Left colon (tissue), 2 donors: Measurements from ENCODE around the gene GALNT12. TPM values are rescaled to one million over a fixed set of nuclear protein-coding genes. Genes with fewer than 3 reads are reported as not detected.

Source experiments
- ATAC-seq: fragments of 200-7000 bp; cut with Tn5 transposase; one replicate; pipeline ENCODE4 v1.9.1; 2020; ENCODE audit warnings: mild to moderate bottlenecking, moderate library complexity
- DNase-seq, 2 donors: peaks; one replicate each; pipeline ENCODE4 v3.0.0-alpha.2; 2020
- intact Hi-C, 2 donors: fragments of 100-400 bp; cut with DNase I in 1 of 2; cut with micrococcal nuclease in 1 of 2; formaldehyde crosslinking; loops; one replicate each; pipeline versions ENCODE4 v1.11.2 to v1.14.0; 2022; cut with DNase I, micrococcal nuclease
- total RNA-seq, 2 donors: library from RNA; stranded (reverse); fragmentation: NEBNext Ultra II Directional; extraction: Animal tissue kit (Norgen Biotek cat#: 25700); gene quantifications; one replicate each; pipeline ENCODE4 v1.2.1, GENCODE V29; 2021
- donor health status: DM: no; HTN: no; CAD: no.
- donor health status: DM: yes; HTN: yes; CAD: no.

Gene GALNT12
- total RNA-seq, 2 donors from 2014 or later: 115 to 156 TPM

DNA sequence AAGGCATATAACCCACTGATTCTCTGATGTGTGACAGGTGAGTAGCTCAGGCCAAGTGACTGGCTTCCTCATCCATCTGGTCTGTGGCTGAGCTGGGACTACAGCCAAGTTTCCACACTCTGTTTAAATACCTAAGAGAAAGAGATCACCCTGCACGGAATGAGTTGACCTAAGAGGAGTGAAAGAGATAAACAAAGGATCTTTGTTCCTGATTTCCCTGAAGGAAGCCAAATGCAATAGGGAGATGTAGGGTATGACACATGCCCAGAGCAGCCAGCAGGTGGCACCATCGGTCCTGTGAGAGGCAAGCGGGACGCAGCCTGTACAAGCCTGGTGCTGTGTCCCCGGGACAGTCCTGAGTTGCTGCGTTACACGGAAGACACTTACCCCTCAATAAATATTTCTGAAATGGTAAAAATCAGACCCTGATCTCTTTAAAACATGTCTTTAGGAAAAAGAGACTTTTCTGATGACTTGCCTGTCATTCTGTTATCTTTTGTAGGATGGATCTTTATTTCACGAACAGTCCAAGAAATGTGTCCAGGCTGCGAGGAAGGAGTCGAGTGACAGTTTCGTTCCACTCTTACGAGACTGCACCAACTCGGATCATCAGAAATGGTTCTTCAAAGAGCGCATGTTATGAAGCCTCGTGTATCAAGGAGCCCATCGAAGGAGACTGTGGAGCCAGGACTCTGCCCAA lies 41.1 kb downstream of the GALNT12 start:
- peak; percentile 98 for ATAC-seq
- intact Hi-C loops: loop anchor here in 1 of 2 donors (5.0 kb wide), 1 partner anchor 149 kb away; no protein-coding TSS in a partner anchor
- peak; percentile 91 to 94 for DNase-seq

DNA sequence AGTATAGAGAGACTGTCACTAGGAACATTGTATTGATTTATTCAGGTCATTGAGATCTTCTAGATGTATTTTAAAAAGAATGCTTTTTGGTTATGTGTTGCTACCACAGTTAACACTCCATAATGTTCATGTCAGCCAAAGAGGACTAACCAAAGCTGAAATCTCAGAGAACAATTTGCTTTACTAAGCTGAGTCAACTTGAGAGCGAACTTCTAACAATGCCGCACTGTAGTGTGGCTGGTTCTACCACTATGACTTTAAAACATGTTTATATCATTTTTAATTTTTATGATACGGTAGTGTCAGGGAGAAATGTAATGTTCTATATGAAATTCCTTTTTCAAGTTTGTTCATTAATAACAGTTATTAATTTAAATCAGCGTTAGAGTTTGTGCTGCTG lies 42.1 kb downstream of the GALNT12 start:
- DNase-seq: no peak
- intact Hi-C loops: loop anchor here in 1 of 2 donors (5.0 kb wide), 1 partner anchor 148 kb away; no protein-coding TSS in a partner anchor
- ATAC-seq: no peak

DNA sequence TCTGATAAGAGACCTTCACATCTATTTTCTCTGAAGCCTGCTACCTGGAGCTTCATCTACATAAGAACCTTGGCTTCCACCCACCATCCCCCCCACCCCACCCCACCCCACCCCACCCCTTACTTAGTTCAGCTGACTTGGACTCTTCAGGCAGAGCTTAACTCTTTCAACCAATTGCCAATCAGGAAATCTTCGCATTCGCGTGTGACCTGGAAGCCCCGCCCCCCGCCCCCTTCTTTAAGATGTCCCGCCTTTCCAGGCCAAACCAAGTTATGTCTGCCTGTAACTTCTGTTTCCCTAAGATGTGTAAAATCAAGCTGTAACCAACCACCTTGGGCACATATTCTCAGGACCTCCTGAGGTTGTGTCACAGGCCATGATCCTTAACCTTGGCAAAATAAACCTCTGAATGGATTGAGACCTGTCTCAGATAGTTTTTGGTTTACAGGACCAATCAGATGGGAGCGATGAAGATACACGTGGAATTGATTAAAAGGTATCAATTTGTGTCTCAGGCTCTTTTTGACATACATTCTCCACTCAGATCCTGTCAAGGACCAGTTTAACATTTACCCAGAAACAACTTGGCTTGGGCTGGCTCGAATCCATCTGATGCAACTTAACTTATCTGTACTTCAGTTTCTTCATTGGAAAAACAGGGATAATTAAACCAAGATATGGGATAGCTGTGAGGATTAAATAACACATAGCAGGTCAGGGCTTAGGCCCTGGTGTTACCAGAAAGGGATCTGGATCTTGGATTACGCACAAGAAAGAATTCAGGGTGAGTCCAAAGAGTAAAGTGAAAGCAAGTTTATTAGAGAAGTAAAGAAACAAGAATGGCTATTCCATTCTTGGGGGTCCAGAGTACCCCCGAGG lies 43.6 kb downstream of the GALNT12 start:
- intact Hi-C loops: no loop called here
- DNase-seq (no peak), ATAC-seq (no peak)

DNA sequence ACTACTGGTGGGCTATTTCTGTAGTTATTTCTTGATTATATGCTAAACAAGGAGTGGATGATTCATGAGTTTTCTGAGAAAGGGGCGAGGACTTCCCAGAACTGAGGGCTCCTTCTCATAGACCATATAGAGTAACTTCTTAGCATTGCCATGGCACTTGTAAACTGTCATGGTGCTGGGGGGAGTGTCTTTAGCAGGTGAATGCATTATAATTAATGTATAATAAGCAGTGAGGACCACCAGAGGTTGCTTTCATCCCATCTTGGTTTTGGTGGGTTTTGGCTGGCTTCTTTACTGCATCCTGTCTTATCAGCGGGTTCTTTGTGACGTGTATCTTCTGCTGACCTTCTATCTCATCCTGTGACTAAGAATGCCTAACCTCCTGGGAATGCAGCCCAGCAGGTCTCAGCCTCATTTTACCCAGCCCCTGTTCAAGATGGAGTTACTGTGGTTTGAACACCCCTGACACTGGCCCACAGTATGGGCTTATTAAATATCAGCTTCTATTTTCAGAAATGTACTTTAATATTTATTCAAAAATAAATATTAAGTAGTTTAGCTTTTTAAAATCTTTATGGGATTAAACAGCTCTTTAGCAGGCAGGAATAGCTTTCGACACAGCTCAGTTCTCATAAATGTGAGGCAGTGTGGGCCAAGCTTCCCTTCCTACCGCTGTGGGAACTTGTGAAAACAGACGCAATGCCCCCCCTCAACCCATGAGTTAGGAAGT lies 44.4 kb downstream of the GALNT12 start:
- no peak for ATAC-seq
- no peak for DNase-seq
- intact Hi-C loops: no loop called here

DNA sequence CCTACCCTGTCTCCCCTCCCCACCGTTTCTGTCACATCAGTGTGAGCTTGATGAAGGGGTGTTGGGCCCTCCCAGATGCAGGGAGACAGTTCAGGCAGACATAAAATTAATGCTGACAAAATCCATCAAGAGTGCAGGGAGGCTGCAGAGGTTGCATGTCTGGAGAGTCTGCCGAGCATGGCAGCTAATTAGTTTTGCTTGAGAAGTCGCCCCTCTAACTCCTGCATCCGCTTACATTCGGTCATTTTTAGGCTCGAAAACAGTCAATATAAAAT lies 44.9 kb downstream of the GALNT12 start:
- ATAC-seq (no peak), DNase-seq (no peak)
- intact Hi-C loops: no loop called here

DNA sequence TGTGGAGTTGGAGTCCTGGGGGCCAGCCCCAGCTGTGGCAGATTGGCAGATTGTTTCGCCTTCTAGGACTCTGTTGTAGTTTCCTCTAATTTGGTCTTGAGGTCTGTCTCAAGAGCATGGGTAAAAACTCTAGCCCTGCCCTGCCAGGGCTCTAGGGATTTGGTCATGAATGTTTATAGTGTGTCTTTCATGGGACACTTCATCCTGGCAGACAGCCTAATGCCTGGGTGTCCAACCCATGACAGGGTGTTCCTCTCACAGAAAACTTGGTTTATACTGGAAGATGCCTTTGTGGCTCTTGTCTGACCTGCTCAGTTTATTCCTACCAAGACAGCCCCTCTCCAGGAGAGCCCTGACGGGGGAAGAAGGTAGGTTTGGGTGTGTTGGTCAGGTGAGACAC lies 45.5 kb downstream of the GALNT12 start:
- intact Hi-C loops: no loop called here
- ATAC-seq (no peak), DNase-seq (no peak)

DNA sequence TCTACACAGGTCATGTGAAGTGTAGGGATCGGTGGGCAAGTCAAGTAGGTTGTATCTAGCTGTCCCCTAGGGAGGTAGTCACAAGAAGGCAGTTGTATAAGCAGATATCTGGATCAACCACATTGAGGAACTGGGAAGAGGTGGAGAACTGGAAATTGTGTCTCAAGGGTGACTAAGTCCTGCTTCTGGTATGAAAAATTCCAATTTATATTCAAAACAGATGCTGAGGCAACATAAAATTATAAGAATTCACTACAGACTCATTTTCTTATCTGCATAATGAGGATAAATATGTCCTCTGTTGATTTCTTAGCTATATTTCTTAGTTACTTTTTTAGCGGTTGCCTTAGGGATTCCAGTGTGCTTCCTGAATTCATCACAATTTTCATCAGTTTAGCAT lies 46.8 kb downstream of the GALNT12 start:
- DNase-seq (no peak), ATAC-seq (no peak)
- intact Hi-C loops: no loop called here

DNA sequence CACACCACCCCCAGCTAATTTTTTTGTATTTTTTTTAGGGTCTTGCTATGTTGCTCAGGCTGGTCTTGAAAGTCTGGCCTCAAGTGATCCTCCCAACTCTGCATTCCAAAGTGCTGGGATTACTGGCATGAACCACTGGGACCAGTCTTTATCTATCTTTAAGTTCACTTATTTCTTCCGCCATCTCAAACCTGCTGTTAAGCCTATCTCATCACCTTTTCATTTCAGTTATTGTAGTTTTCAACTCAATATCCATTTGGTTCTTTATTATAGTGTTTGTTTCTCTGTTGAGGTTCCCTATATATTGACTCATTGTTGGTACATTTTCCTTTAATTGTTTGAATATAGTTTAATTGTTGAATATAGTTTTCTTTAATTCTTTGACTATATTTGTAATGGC lies 48.1 kb downstream of the GALNT12 start:
- no peak for DNase-seq
- intact Hi-C loops: no loop called here
- ATAC-seq: no peak

DNA sequence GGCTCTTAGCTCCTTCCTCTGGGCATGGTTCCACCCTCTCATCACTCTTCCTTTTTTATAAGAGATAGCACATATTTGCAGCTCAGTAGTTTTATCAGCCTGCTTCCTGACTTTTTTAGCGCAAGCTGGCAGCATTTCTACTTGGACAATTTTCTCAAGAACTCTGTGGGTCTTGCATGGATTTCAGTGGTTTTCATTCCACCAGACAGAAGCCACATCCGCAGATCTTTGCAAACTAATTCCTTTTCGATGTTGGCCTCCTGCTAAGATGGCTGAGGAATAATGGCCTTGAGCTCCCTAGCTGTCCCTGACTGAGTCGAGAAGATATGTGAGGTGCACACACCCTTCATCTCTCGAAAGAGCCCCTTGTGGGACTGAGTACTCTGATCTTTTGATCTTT lies 49.5 kb downstream of the GALNT12 start:
- intact Hi-C loops: no loop called here
- ATAC-seq: no peak
- no peak for DNase-seq

DNA sequence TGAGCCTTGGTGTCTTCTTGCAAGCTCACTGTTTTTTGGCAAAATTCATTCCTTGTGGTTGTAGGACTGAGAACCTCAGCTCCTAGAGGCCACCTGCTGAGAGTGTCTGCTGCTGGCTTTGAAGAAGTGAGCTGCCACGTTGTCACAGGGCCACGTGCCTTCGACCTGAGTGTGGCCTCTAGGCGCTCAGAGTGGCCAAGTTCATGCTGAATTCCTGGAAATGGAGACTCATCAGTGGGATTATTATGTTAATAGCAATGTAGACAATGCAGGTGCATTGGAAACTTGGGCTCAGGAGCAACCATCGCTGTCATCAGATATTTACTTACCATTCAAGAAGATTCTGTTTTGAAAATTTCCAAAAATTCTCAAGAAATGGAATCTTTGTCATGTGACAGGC lies 52.5 kb downstream of the GALNT12 start:
- intact Hi-C loops: loop anchor here in 1 of 2 donors (2.0 to 5.0 kb wide), 2 partner anchors 139 to 282 kb away; no protein-coding TSS in a partner anchor
- ATAC-seq (no peak), DNase-seq (no peak)

DNA sequence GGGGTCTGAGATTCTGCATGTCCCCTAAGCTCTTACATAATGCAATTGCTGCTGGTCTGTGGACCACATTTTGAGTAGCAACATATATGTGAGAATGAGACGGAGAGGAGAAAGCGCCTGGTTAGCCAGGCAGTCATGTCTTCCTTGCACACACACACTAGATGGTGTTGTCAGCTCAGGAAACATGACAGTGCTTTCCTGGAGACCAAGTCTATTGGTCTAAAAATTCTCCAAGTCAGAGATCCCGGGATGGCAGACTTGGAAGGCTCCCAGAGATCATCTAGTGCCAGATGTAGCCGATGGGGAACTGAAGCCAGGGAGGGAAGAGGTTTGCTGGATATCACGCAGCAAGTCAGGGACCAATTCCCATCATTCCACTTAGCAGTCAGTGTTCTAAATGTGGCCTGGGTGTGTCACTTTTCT lies 53.4 kb downstream of the GALNT12 start:
- peak; percentile 43 for ATAC-seq
- intact Hi-C loops: loop anchor here in 1 of 2 donors (2.0 to 5.0 kb wide), 2 partner anchors 138 to 281 kb away; no protein-coding TSS in a partner anchor
- DNase-seq: peak; percentile 32 to 67

DNA sequence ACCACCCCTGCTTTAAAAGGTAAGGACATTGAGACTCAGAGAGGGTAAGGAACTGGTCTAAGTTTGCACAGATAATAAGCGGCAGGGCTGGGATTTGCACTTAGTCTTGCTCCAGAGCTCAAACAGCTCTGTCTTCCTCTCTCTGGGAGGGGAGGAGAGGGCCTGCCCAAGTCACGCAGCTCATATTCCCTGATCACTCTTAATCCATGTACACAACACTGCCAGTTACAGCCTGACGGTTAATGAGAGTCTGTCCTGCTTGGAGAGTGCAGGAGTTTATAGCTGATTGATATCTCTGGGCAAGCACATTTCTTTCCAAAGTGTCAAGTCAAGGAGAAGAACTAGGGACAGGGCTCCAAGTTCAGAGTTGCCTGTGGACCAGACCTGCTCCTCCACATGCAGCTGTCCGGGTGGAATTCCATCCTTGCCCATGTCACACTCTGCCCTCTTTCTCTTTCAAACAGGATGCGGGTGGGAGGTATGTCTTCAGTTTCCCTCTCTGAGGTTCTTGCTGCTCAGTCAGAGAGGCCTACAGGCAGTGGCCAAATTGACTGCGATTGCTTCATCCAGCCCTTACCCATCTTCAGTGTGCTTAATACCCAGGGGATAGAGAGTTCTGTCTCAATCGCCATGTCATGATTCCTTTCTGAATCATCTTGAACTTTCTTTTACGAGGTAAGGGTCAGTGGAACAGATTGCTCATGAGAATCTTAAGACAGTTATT lies 54.5 kb downstream of the GALNT12 start:
- intact Hi-C loops: loop anchor here in 1 of 2 donors (2.0 to 5.0 kb wide), 2 partner anchors 137 to 280 kb away; no protein-coding TSS in a partner anchor
- DNase-seq: no peak

DNA sequence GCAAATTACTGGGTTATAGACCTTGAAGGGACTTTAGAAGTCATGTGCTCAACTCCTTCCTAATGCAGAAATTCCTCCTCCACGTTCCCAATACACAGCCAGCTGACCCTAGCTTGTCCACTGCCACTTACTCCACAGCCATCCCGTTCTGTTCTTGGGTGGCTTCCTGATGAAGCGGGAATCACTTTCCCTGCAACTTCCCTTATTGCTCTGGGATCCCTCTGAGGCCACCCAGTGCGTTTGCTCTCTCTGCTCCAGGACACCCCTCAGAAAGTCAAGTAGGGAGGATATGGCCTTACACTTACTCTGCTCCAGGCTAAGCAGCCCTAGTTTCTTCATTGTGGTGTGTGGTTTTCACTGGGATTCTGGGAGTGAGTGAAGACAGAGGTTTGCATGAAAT lies 55.5 kb downstream of the GALNT12 start:
- DNase-seq (no peak), ATAC-seq (no peak)
- intact Hi-C loops: loop anchor here in 1 of 2 donors (5.0 kb wide), 1 partner anchor 279 kb away; no protein-coding TSS in a partner anchor

More for the DNA sequence above, 54.5 kb downstream of the GALNT12 start:
- no peak for ATAC-seq

DNA sequence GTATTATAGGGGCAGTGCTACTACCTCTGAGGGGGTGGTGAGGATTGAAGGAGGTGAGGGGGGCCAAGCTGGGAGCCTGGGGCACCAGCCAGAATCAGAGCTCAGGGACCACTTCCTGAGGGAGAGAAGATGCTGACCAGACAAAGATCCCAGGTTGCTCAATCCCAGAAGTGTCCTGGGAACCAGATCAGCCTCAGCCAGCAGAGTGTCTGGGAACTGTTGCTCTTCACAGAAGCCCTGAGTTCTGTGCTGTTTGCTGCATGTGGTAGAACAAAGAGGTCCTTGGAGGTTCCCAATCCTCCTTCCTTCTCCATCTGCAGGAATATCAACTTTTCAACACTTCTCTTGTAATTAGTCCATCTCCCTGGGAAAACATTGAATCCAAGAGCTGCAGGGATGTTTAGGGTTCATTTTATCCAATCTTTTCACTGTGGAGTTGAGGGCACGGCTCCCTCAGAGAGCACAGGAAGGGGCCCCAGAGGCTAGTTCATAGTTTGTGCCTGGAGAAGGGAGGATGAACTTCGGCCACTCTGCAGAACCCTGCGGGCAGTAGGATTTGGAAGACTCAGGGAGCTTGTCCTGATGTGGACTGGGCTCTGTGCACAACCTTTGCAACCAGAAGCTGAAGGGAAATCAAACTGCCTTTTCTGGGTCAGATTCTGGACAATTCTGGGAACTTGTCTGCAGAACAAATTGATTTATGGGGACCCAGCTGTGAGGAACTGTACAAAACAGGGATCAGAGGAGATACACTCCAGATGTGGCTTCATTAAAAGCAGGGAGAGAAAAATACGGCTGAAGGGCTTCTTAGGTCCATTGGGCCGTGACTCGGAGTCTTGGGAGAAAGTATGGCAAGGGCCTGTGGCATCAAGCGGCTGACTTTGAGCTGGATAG lies 57.1 kb downstream of the GALNT12 start:
- DNase-seq (no peak), ATAC-seq (no peak)
- intact Hi-C loops: loop anchor here in 1 of 2 donors (5.0 kb wide), 1 partner anchor 278 kb away; no protein-coding TSS in a partner anchor

DNA sequence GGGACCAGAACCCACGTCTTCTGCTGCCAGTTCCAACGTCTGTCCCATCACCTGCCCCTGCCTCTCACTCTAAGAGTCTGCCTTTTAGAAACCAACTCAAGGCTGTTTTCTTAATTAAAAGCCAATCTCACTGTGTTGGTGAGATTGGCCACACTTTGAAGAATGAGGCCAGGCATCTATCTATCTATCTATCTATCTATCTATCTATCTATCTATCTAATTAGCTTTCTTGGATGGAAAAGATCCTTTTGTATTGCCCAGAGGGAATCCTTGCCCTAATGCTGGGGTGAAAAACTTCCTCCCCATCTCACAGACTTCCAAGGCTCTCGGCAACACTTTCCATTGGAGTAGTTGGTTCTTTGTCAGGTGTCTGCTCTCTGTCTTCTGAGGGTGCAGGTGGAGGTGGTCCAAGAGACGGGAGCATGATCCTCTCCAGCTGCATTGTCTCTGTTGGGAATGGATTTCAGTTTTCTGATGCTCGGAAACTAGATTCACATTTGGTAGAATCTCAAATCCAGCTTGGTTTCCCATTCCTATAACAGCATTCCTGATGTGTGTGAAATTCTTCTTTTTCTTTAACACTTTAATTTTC lies 57.9 kb downstream of the GALNT12 start:
- intact Hi-C loops: no loop called here
- no peak for DNase-seq
- no peak for ATAC-seq

DNA sequence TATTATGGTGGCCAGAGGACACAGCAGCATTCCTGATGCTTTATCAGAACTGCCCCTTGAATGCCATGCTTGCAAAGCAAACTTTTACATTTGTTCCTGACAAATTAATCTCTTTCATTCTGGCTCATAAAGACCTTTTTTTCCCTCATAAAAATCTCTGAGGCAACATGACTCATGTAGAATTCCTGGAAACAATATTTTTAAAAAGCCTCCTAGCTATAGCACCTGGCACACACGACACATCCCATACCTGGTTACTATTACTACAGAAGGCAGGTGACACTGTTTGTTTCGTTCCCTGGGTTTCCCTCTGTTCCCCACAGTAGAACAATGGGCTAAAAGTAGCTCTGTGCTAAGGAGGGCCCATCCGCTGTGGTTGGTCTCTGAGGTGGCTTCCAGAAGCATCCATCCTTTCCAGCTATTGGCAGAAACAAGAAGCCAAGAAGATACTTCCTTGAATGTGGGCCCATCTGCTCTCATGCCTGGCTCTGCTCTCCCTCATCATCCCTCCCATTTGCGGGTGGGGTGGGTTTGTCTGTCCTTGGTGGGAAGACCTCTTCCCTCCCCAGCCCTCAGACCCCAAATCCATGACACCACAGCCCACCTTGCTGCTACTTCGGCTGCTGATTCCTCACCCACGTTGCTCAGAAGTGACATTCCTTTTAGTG lies 59.1 kb downstream of the GALNT12 start:
- no peak for DNase-seq
- intact Hi-C loops: no loop called here
- ATAC-seq: no peak

DNA sequence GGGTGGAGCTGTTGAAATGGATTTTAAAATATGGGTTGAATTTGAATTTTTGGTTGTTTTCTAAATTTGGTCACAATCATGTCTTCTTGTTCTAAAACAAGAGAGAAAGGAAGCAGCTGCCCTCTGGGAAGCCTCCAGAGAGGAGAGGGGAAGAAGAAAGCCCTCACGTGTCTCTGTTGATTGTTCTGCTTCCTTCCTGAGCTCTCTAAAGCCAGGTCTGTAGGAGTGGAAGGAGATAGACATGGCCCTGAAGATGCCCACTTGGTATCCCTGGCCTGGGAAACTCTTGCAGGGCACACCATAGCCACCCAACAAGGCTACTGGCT lies 59.6 kb downstream of the GALNT12 start:
- intact Hi-C loops: no loop called here
- ATAC-seq (no peak), DNase-seq (no peak)
